Glutamatergic neuron (in vitro differentiated cells): ENCODE data around the gene POLDIP2. TPM values are rescaled to one million over a fixed set of nuclear protein-coding genes. Genes with fewer than 3 reads are reported as not detected.
A peak's percentile ranks its signal among the peaks of the same experiment; 100 is the strongest.
"Not testable (repeated sequence)": the region's sequence is repeated elsewhere in the genome, so short reads cannot be mapped to it uniquely, and the experiment has no call there.

ENCODE experiments used
- DNase-seq: peaks from one replicate; pipeline ENCODE4 v3.0.0; 2022
- H3K27ac Mint-ChIP-seq: one replicate; pipeline ENCODE4 v1.8.0; 2020; ENCODE audit warnings: mild to moderate bottlenecking, mixed read lengths, inconsistent platforms; ENCODE audit not compliant: unreplicated experiment
- H3K27me3 Mint-ChIP-seq: one replicate; pipeline ENCODE4 v1.8.0; 2020; ENCODE audit warnings: mild to moderate bottlenecking, moderate library complexity, mixed read lengths, inconsistent platforms; ENCODE audit not compliant: unreplicated experiment
- H3K36me3 Mint-ChIP-seq: one replicate; pipeline ENCODE4 v1.8.0; 2020; ENCODE audit warnings: mild to moderate bottlenecking, mixed read lengths, inconsistent platforms; ENCODE audit not compliant: unreplicated experiment
- H3K4me1 Mint-ChIP-seq: one replicate; pipeline ENCODE4 v1.8.0; 2020; ENCODE audit warnings: mild to moderate bottlenecking, low read depth, mixed read lengths, inconsistent platforms; ENCODE audit not compliant: unreplicated experiment
- H3K4me3 Mint-ChIP-seq: one replicate; pipeline ENCODE4 v1.8.0; 2020; ENCODE audit warnings: mild to moderate bottlenecking, mixed read lengths, inconsistent platforms; ENCODE audit not compliant: unreplicated experiment
- H3K9me3 Mint-ChIP-seq: one replicate; pipeline ENCODE4 v1.8.0; 2020; ENCODE audit warnings: mild to moderate bottlenecking, moderate library complexity, mixed read lengths, inconsistent platforms; ENCODE audit not compliant: unreplicated experiment
- total RNA-seq: library from RNA; stranded (reverse); fragmentation: NEBNext Ultra II Directional; extraction: Animal tissue kit (Norgen Biotek cat#: 25700); gene quantifications from one replicate; pipeline ENCODE4 v1.2.1, GENCODE V29; 2021; ENCODE audit not compliant: unreplicated experiment
- TF ChIP-seq, protein P1 (sequence below): fragments of 200-600 bp; sonication (generic); IDR thresholded peaks from one replicate; pipeline ENCODE4 v1.5.0; 2021; ENCODE audit not compliant: partially characterized antibody, unreplicated experiment

POLDIP2 gene
- total RNA-seq, 1 donor from 2014 or later = 73.5 TPM

DNA sequence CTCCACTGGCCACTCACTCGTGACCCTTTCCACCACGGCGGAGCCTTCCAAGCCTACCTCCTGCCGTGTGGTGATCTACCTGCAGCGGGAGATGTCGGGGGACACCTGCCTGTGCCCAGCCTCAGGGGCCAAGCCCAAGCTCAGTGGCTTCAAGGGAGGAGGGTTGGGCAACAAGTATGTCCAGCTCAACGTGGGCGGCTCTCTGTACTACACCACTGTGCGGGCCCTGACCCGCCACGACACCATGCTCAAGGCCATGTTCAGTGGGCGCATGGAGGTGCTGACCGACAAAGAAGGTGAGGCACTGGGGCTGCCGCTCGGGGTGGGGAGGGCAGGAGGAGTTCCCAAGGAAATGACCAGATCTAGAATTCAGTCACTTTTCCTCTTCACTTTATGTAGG, 17.9 kb downstream of the POLDIP2 start:
- Mint-ChIP-seq H3K27ac (peak overlapping the region; percentile 12), H3K27me3 (peaks cover 10% of the 10 kb centered on the region), H3K4me3 (peak overlapping the region; percentile 20), H3K36me3 (no peaks in the 10 kb centered on the region), H3K9me3 (peaks cover 15% of the 10 kb centered on the region), H3K4me1 (peaks cover 8% of the 10 kb centered on the region)
- no peak for DNase-seq
- TF ChIP-seq, protein P1, sequence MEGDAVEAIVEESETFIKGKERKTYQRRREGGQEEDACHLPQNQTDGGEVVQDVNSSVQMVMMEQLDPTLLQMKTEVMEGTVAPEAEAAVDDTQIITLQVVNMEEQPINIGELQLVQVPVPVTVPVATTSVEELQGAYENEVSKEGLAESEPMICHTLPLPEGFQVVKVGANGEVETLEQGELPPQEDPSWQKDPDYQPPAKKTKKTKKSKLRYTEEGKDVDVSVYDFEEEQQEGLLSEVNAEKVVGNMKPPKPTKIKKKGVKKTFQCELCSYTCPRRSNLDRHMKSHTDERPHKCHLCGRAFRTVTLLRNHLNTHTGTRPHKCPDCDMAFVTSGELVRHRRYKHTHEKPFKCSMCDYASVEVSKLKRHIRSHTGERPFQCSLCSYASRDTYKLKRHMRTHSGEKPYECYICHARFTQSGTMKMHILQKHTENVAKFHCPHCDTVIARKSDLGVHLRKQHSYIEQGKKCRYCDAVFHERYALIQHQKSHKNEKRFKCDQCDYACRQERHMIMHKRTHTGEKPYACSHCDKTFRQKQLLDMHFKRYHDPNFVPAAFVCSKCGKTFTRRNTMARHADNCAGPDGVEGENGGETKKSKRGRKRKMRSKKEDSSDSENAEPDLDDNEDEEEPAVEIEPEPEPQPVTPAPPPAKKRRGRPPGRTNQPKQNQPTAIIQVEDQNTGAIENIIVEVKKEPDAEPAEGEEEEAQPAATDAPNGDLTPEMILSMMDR = no peak

DNA sequence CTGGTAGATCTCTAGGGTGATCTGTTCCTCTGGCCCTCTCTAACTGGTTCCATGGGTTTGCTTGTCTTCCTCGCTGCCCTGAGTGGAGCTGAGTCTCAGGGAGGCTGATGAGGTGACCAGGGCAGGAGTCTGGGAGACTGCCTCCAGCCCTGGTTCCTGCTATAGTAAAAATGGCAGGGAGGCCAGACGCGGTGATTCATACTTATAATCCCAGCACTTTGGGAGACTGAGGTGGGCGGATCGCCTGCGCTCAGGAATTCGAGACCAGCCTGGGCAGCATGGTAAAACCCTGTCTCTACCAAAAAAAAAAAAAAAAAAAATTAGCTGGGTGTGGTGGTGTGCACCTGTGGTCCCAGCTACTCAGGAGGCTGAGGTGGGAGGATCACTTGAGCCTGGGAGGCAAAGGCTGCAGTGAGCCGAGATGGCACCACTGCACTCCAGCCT, 18.5 kb downstream of the POLDIP2 start:
- not testable (repeated sequence) for H3K36me3 Mint-ChIP-seq
- H3K27ac Mint-ChIP-seq = peak overlapping the region; percentile 50
- peaks cover 12% of the 10 kb centered on the region for H3K27me3 Mint-ChIP-seq

DNA sequence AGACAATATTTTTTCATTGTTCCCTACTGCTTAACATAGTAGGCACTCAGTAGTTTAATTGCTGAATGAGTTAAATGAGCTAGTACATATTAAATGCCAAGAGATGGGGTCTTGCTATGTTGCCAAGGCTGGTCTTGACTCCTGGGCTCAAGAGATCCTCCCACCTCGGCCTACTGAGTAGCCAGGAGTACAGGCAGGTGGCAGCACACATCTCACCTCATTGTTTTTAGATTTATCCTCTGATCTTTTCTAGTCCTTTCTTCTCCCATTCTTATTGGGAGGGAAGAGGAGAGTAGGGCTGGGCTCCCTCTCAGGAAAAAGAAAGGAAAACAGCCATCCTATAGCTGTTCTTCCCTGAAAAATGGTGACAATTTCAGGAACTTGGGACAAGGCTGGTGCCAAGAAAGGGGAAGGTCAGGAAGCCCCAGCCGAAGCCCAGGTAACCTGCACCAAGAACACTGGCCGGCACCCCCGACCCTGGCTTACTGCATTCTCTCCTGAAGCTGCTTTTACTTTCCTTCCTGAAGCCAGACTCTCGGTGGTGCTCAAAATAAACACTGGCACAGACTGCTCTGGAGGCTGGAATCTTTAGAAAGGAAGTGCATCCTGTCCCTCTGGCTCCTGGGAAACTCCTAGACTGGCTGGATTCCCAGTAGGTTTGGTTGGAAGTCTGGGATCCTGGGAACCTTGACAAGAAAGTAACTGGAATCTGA, 19.1 kb downstream of the POLDIP2 start:
- Mint-ChIP-seq H3K4me3 (peak overlapping the region; percentile 99), H3K27me3 (peaks cover 12% of the 10 kb centered on the region), H3K4me1 (peaks cover 14% of the 10 kb centered on the region), H3K27ac (peak overlapping the region; percentile 64), H3K9me3 (peaks cover 20% of the 10 kb centered on the region), H3K36me3 (no peaks in the 10 kb centered on the region)
- TF ChIP-seq, protein P1 = no peak
- DNase-seq = no peak

More for the DNA sequence above, 18.5 kb downstream of the POLDIP2 start:
- peak overlapping the region; percentile 46 for H3K4me3 Mint-ChIP-seq
- H3K4me1 Mint-ChIP-seq = peaks cover 13% of the 10 kb centered on the region
- DNase-seq = not testable (repeated sequence)
- H3K9me3 Mint-ChIP-seq = peaks cover 20% of the 10 kb centered on the region

DNA sequence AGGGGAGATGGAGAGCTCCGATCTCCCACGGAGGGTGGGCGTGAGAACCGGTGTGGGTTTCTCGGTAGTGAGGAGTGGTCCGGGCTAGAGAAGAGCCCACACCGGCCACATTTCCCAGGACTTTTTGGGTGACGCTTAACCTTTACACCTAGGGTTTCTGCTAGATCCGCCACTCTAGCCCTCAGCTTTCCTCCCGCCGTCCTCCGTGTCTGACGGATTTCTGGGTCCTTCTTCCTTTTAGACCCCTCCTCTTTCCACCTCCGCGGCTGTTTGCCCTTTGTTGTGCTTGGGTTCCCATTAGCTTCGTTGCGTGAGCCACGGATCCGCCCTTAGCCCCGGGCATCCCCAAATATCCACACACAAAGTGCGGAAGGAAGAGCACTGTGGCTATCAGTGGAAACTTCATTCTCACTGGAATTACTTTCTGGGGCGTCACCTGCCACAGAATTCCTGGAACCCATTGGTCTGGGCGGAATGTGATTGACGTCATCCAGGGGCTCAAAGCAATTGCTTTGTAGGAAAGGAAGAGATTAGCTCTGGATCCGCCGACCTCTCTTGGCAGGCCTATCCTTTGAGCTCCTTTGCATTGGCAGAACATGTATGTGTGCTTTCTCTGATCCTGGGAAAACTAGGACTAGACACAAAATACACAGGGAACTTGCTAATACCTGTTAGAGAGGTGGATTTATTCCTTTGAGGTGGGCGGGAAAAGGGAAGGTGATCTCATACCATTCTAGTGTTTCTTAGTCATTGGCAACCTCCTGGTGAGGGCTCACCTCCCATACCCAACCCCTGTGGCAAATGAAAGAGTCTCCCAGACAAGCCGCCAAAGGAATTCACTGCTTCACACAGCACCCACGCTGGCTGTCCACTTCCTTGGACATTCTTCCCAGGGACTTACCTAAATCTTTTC, 21.1 kb downstream of the POLDIP2 start:
- Mint-ChIP-seq H3K27me3 (peaks cover 12% of the 10 kb centered on the region), H3K27ac (peak overlapping the region; percentile 99), H3K9me3 (peaks cover 20% of the 10 kb centered on the region), H3K4me1 (peaks cover 14% of the 10 kb centered on the region), H3K4me3 (peak overlapping the region; percentile 99), H3K36me3 (no peaks in the 10 kb centered on the region)
- peak; percentile 56 for DNase-seq
- TF ChIP-seq, protein P1 = no peak

DNA sequence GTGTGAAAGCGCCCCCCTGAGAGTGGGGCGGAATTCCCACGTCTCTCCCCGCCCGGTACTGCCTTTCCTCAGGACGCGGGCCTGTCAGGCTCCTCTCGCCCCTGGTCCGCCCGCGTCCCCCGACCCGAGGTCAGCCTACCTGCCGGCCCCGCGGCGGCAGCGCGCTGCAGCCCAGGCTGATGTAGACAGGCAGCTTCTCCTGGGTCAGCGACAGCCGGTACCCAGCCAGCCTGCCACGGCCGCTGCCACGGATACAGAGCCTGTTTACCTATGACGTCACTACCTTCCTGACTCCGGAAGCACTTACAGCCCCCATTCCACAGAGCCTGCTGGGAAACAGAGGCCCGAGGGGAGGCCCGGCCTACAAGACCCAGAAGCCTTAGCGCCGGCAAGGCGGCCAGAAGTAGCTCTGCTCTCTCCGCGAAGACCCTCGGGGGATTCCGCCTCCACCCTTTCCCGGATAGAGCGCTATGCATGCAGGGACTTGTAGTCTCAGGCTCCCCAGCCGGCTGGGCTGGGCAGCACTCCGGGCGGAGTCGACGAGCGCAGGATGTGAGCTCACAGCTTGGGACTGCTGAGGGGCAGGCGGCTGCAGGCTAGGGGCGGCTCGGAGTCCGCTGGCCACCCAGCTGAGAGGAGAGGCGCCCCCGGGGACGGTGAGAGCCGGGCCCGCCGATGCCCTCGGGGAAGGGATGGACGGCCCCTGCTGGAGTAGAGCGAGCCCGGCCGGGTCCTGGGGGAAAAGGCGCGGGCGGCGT, 21.9 kb downstream of the POLDIP2 start, which contains the start of the genes IFT20 and TNFAIP1:
IFT20 (minus strand) TSS at position 272 of the 758 bp plus-strand sequence. CDS start 3,487 bp downstream, outside the sequence.
TNFAIP1 (plus strand) TSS at position 561 of the 758 bp plus-strand sequence. CDS start 3,761 bp downstream, outside the sequence.
- TF ChIP-seq, protein P1 = no peak
- no peaks in the 10 kb centered on the region for H3K36me3 Mint-ChIP-seq
- peak within 1 kb of the TSS; percentile 99 for H3K4me3 Mint-ChIP-seq
- H3K27ac Mint-ChIP-seq = peak within 1 kb of the TSS; percentile 99
- H3K27me3 Mint-ChIP-seq = peaks cover 12% of the 10 kb centered on the region
- peaks cover 14% of the 10 kb centered on the region for H3K4me1 Mint-ChIP-seq
- peak; percentile 99 for DNase-seq
- peaks cover 20% of the 10 kb centered on the region for H3K9me3 Mint-ChIP-seq
